Activated CD4-positive, alpha-beta T cell treated with anti-CD3 and anti-CD28 coated beads, Interleukin-2, Interleukin-6, amounts not matched to agents 100 ng/mL and 50 ng/mL, durations not matched to agents 16 hours and 8 hours (primary cell): ENCODE results near the gene HSPG2.
A peak's percentile ranks its signal among the peaks of the same experiment; 100 is the strongest.
"Not testable (repeated sequence)": the region's sequence is repeated elsewhere in the genome, so short reads cannot be mapped to it uniquely, and the experiment has no call there.

Experiments
- DNase-seq: peaks from one replicate; pipeline ENCODE4 v3.0.0-alpha.2; 2020

Gene HSPG2

GRCh38 chr1:21821385-21822019, 115.6 kb downstream of the HSPG2 start:
- DNase-seq: no peak

GRCh38 chr1:21820597-21821232, 116.4 kb downstream of the HSPG2 start:
- no peak for DNase-seq

GRCh38 chr1:21818656-21819055, 118.5 kb downstream of the HSPG2 start:
- peak; percentile 47 for DNase-seq

- no peak for DNase-seq
Observed at GRCh38 chr1:21816602-21817302, 120.4 kb downstream of the HSPG2 start.

DNA sequence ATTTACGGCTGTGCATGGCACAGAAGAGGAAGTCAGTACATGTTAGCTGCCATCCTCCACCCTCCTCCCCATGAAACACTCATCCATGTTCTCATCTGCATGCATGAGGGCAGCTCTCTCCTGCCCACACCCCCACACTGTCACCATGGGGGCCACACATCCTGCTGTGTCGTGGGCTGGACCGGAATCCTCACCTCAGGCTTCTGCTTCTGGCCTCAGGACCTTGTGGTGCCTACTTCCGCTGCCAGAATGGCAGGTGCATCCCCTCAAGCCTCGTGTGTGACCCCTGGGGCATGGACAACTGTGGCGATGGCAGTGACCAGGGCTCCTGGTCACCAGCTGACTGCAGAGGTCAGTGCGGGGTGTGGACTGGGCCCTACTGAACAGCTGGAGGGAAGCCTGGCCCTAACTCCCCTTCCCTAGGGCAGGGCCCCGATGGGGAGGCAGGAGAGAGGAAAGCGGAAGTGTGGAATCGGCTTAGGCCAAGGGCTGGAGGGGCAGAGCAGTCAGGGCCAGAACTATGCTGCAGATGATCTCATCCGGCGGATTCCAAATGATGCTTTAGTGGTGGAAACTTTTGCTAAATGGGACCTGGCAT, 121.3 kb downstream of the HSPG2 start:
- no peak for DNase-seq

DNA sequence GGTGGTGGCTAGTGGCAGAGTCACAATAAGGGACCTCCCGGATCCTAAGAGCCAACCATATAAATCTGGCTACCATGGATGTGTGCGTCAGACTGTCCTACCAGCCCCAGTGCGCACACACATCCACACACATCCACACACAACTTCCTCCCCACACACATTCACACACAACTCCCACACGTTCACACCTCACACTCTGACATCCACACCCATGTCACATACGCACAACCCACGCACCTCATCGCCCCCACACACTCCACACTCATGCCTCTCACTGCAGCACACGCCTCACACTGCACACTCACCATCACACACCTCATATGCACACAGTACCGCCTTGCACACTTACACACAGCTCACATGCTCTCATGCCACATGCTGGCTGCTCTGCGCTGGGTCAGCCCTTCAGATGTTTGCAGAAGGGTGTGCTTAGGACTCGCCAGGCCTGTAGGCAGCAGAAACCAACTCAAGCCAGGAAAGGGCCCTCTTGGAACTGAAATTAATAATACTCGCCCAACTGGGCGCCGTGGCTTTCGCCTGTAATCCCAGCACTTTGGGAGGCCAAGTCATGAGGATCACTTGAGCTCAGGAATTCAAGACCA, 122.0 kb downstream of the HSPG2 start:
- DNase-seq: no peak

DNA sequence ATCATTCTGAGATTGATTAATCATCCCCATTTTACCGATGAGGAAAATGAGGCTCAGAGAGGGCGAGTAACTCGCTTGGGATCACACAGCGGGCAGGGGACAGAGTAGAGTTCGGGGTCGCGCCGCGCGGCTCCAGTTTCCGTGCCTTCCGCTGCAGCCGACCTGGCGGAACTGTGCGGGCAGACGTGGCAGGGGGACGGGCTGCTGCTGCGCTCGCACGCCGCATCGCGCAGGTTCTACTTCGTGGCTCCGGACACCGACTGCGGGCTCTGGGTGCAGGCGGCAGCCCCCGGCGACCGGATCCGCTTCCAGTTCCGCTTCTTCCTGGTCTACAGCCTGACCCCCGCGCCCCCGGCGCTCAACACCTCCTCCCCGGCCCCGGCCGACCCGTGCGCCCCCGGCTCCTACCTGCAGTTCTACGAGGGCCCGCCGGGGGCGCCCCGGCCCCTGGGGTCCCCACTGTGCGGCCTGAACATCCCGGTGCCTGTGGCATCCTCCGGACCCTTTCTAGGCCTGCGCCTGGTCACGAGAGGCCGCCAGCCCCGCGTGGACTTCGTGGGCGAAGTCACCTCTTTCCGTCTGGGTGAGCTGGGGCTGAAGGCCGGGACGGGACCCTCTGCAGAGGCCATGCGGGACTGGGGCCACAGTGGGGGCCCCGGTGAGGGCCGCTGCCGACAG, 122.7 kb downstream of the HSPG2 start:
- DNase-seq: peak; percentile 33

- no peak for DNase-seq
Observed at GRCh38 chr1:21813542-21813941, 123.6 kb downstream of the HSPG2 start.

DNA sequence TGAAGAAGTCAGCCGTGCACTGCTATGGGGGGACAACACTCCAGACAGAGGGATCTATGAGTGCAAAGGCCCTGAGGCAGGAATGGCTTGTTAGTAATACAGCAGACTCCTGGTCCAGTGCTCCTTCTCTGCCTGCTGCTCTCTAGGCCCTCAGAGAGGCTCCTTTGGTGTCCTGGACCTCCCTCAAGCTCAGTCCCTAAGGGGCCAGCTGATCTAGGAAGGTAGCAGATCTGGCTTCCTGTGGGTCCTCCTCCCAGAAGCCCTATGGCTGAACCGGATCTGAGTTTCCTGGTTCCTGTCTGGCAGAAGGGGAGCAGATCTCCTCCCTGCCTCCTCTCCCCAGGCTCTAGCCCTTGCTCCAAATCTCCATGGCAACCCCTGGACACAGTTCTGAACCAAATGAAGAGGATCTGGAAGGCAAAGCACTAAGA, 125.2 kb downstream of the HSPG2 start, which contains the start of gene LDLRAD2:
LDLRAD2 (plus strand) TSS at position 391 of the 431 bp plus-strand sequence. CDS start 187 bp downstream, outside the sequence.
- no peak for DNase-seq

- no peak for DNase-seq
Observed at GRCh38 chr1:21804536-21804935, 132.6 kb downstream of the HSPG2 start.

GRCh38 chr1:21801100-21801499, 136.0 kb downstream of the HSPG2 start:
- no peak for DNase-seq

DNA sequence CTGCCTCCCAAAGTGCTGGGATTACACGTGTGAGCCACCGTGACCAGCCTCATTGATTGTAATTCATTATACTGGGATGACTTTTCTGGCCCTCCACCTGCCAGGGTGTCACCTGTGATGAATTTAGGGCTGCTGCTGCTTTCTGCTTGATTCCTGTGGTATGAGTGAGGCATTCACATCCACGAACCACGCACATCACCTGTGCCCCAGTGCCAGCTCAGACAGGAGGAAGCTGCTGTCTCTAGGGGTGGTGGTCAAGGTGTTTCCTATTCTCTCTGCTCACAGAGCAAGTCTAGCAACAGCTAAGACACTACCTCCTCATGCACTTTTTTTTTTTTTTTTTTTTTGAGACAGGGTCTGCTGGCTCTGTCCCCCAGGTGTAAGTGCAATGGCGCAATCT, 137.4 kb downstream of the HSPG2 start:
- DNase-seq: no peak

DNA sequence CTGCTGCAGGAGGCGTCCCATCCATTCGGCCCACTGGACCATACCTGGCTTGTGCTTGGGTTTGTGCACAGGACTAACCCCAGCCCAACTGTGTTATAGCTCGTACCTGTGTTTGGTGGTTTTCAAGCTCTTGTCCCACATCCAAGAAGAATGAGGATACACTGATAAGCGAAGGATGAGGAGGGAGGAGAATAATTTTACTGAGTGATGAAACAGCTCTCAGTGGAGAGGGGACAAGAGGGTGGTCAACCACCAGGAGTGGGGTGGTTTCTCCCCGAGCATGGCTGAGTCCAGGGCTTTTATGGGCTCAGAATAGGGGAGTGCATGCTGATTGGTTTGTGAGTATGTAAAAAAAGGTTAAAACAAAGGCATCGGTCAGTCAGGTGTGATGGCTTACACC, 142.0 kb downstream of the HSPG2 start:
- no peak for DNase-seq

GRCh38 chr1:21794656-21795055, 142.5 kb downstream of the HSPG2 start:
- DNase-seq: no peak

GRCh38 chr1:21793104-21793503, 144.0 kb downstream of the HSPG2 start:
- DNase-seq: no peak

DNA sequence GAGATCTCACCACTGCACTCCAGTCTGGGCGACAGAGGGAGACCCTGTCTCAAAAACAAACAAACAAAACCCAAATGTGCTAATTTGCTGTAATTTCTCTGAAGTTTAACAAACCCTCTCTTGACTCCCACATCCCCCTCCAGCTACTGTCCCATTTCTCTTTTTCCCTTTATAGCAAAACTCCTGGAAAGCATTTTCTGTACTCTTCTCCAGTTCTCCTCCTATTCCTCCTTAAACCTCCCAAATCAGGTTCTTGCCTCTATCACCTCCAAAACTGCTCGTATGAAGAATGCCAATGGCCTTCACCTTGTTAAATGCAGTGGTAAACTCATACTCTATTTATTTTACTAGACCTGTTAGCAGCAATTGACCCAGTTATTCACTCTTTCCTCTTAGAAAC, 150.5 kb downstream of the HSPG2 start:
- no peak for DNase-seq

GRCh38 chr1:21785764-21786163, 151.3 kb downstream of the HSPG2 start:
- DNase-seq: not testable (repeated sequence)

DNA sequence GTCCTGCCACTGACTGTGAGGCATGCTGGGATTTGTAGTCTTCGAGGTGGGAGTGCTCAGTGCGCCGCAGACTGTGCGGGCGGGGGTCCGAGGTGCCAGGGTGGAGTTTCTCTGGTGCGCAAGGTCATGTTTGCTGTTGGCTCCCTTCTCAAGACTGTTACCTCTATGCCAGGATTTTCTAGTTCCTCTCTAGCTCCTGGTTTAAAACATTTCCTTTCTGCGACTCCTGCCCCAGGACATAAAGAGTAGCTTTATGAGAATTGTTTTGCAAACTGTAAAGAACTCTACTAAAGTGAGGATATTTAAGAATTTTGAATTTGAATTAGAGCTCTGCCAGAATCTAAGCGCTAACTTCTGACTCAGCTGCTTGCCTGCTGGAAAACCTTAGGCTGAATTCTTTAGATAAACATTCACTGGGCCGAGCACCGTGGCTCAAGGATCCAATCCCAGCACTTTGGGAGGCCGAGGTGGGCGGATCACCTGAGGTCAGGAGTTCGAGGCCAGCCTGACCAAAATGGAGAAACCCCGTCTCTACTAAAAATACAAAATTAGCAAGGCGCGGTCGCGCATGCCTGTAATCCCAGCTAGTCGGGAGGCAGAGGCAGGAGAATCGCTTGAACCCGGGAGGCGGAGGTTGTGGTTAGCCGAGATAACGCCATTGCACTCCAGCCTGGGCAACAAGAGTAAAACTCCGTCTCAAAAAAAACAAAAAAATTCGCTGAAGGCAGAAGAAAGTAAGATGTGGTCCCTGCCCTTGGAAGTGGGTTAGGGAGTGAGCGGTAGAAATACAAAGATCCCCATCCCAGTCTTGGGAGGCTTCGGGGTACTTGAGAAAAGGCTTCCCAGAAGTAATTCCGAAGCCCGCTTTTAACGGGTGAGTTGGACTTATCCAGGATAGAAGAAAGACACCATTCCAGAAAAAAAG, 153.2 kb downstream of the HSPG2 start:
- no peak for DNase-seq

GRCh38 chr1:21782868-21783678, 154.0 kb downstream of the HSPG2 start, which contains the start of gene USP48:
Gene USP48, minus strand, starts transcription at chr1:21783149. Its CDS starts 192 bp downstream, at chr1:21782957.
- peak; percentile 98 for DNase-seq

- peak; percentile 65 for DNase-seq
Observed at GRCh38 chr1:21782349-21782867, 154.7 kb downstream of the HSPG2 start.
